GM12878 (cell line): ENCODE data around the gene BCL2L13. TPM values are rescaled to one million over a fixed set of nuclear protein-coding genes. Genes with fewer than 3 reads are reported as not detected.

Source experiments
- ATAC-seq: fragments of 200-7000 bp; cut with Tn5 transposase; 3 replicates; pipeline ENCODE4 v1.9.1; 2020; ENCODE audit warnings: mild to moderate bottlenecking, moderate library complexity
- BruUV-seq: library from RNA; stranded (reverse); fragments of 400-500 nt; replicated peaks from 2 replicates; lab custom pipeline; 2021; lab: Mats Ljungman, UMichigan
- CTCF ChIA-PET: fragments of 300-600 bp; sonication (Branson Sonifier 250); formaldehyde crosslinking; extraction: SDS; loops from one replicate; lab custom pipeline; 2021; ENCODE audit warnings: inconsistent platforms; lab: Yijun Ruan, JAX
- POLR2A ChIA-PET: fragments of 350-600 bp; formaldehyde crosslinking; extraction: SDS; loops from one replicate; lab custom pipeline; 2021; ENCODE audit warnings: inconsistent platforms; lab: Charles Lee
- RAD21 ChIA-PET: fragments of 300-600 bp; sonication (Branson Sonifier 250); formaldehyde crosslinking; loops from one replicate; lab custom pipeline; 2023; ENCODE audit warnings: antibody characterized with exemption; ENCODE audit not compliant: unreplicated experiment; lab: Charles Lee
- SMC1A ChIA-PET: fragments of 300-600 bp; sonication (Branson Sonifier 250); formaldehyde crosslinking; loops from one replicate; lab custom pipeline; 2023; ENCODE audit not compliant: unreplicated experiment, uncharacterized antibody; lab: Charles Lee
- DNase-seq: peaks from one replicate; pipeline ENCODE4 v3.0.0-alpha.2; 2011; ENCODE audit warnings: low read depth, low spot score
- FAIRE-seq: peaks from 3 replicates; lab custom pipeline; 2011; peaks lifted over from hg19 to GRCh38; lab: Jason Lieb, UNC
- H2AFZ ChIP-seq: 2 replicates; pipeline ENCODE4 v1.6.0; 2011; ENCODE audit warnings: low read depth, low read length, control low read depth; ENCODE audit not compliant: control insufficient read depth
- H3K27ac ChIP-seq: 2 replicates; pipeline ENCODE4 v1.5.1; 2011; ENCODE audit warnings: control low read depth; ENCODE audit not compliant: control insufficient read depth, insufficient read depth
- H3K27me3 ChIP-seq, 2 experiments: replicated peaks in 1 of 2; 2 replicates each; pipeline versions ENCODE4 v1.6.0 to v1.6.1; 2011; ENCODE audit warnings: low read length in 1 of 2; ENCODE audit not compliant: control insufficient read depth in 2 of 2, insufficient read depth in 2 of 2
- H3K36me3 ChIP-seq, 2 experiments: 2 replicates each; pipeline ENCODE4 v1.5.1; 2011; ENCODE audit warnings: low read length in 1 of 2; ENCODE audit not compliant: control insufficient read depth in 2 of 2, insufficient read depth in 2 of 2
- H3K4me1 ChIP-seq: 2 replicates; pipeline ENCODE4 v1.6.1; 2011; ENCODE audit warnings: mild to moderate bottlenecking, low read length, moderate library complexity, mixed read lengths; ENCODE audit not compliant: control insufficient read depth, insufficient read depth
- H3K4me2 ChIP-seq: 2 replicates; pipeline ENCODE4 v1.6.0; 2011; ENCODE audit warnings: control low read depth; ENCODE audit not compliant: control insufficient read depth, insufficient read depth
- H3K4me3 ChIP-seq: fragments of 200-600 bp; sonication (generic); 2 replicates; pipeline ENCODE4 v1.5.1; 2016
- H3K79me2 ChIP-seq: 2 replicates; pipeline ENCODE4 v1.6.0; 2011; ENCODE audit warnings: low read length; ENCODE audit not compliant: control insufficient read depth, insufficient read depth
- H3K9ac ChIP-seq: 2 replicates; pipeline ENCODE4 v1.8.0; 2011; ENCODE audit warnings: low read length, control low read depth, mixed read lengths; ENCODE audit not compliant: control insufficient read depth, insufficient read depth
- H3K9me3 ChIP-seq: replicated peaks from 3 replicates; pipeline ENCODE4 v1.5.1; 2011; ENCODE audit warnings: mild to moderate bottlenecking, low read length; ENCODE audit not compliant: control insufficient read depth, insufficient read depth
- H4K20me1 ChIP-seq: 2 replicates; pipeline ENCODE4 v1.6.0; 2011; ENCODE audit not compliant: control insufficient read depth, insufficient read depth
- CBX5 ChIP-seq: sonication (generic); IDR thresholded peaks from 2 replicates; pipeline ENCODE4 v1.6.1; 2016; ENCODE audit warnings: low read depth, moderate library complexity, mild to moderate bottlenecking, inconsistent platforms
- CHD2 ChIP-seq: IDR thresholded peaks from 2 replicates; pipeline ENCODE4 v1.6.1; 2011; ENCODE audit warnings: low read depth, low read length, improper control_type of control experiment, borderline replicate concordance
- GABPA ChIP-seq: IDR thresholded peaks from 2 replicates; pipeline ENCODE4 v1.6.1; 2014; ENCODE audit warnings: antibody characterized with exemption, low read depth, mild to moderate bottlenecking, inconsistent platforms
- HCFC1 ChIP-seq: fragments of 150-350 bp; IDR thresholded peaks from 2 replicates; pipeline ENCODE4 v1.6.1; 2014; ENCODE audit warnings: low read length
- KLF5 ChIP-seq: fragments of 450-650 bp; IDR thresholded peaks from 2 replicates; pipeline ENCODE4 v1.6.1; 2014; ENCODE audit warnings: mild to moderate bottlenecking; ENCODE audit not compliant: partially characterized antibody
- MEF2B ChIP-seq: fragments of 450-650 bp; IDR thresholded peaks from 2 replicates; pipeline ENCODE4 v1.6.1; 2018; ENCODE audit warnings: mild to moderate bottlenecking, moderate library complexity; ENCODE audit not compliant: partially characterized antibody, poor library complexity, severe bottlenecking
- MLLT1 ChIP-seq: fragments of 450-650 bp; IDR thresholded peaks from 2 replicates; pipeline ENCODE4 v1.6.1; 2016; ENCODE audit warnings: mild to moderate bottlenecking
- POLR2AphosphoS5 ChIP-seq: IDR thresholded peaks from 2 replicates; pipeline ENCODE4 v1.6.1; 2011; ENCODE audit warnings: mild to moderate bottlenecking, low read length, inconsistent platforms
- RELB ChIP-seq: fragments of 450-650 bp; IDR thresholded peaks from 2 replicates; pipeline ENCODE4 v1.6.1; 2017; ENCODE audit warnings: low read depth, mild to moderate bottlenecking, moderate library complexity
- STAT3 ChIP-seq: IDR thresholded peaks from 2 replicates; pipeline ENCODE4 v1.6.1; 2011; ENCODE audit warnings: low read depth, low read length, improper control_type of control experiment
- TARDBP ChIP-seq: IDR thresholded peaks from 2 replicates; pipeline ENCODE4 v1.6.1; 2016; ENCODE audit warnings: borderline replicate concordance
- TCF3 ChIP-seq: IDR thresholded peaks from 2 replicates; pipeline ENCODE4 v1.6.1; 2012; ENCODE audit warnings: low read depth, mild to moderate bottlenecking, low read length, borderline replicate concordance; ENCODE audit not compliant: insufficient read depth
- ZNF592 ChIP-seq: fragments of 450-650 bp; IDR thresholded peaks from 2 replicates; pipeline ENCODE4 v1.6.1; 2017; ENCODE audit warnings: mild to moderate bottlenecking, moderate library complexity
- ZSCAN29 ChIP-seq: fragments of 450-650 bp; IDR thresholded peaks from 2 replicates; pipeline ENCODE4 v1.6.1; 2017; ENCODE audit warnings: mild to moderate bottlenecking, moderate library complexity
- WGBS: methylation state at CpG from one replicate; pipeline ENCODE4 v1.1.6; 2016; ENCODE audit warnings: low lambda C conversion rate; ENCODE audit not compliant: insufficient replicate concordance, insufficient coverage; ENCODE audit errors: missing lambda C conversion rate; 5-methylcytosine and 5-hydroxymethylcytosine counted together
- in situ Hi-C: fragments of 300-500 bp; cut with MboI; formaldehyde crosslinking; loops from 9 replicates; pipeline ENCODE4 v1.14.3; 2018; ENCODE audit warnings: mixed read lengths
- intact Hi-C: fragments of 100-400 bp; cut with micrococcal nuclease; formaldehyde crosslinking; loops from one replicate; pipeline ENCODE4 v1.14.2; 2022; ENCODE audit not compliant: unreplicated experiment
- polyA plus RNA-seq, 11 experiments: library from polyadenylated mRNA; depleted of rRNA in 4 of 11; unstranded in 6 of 11; stranded (reverse) in 5 of 11; fragments of >200 nt; fragmentation: Nextera tagmentation in 4 of 11; fragmentation: Illumina TruSeq in 1 of 11; extraction: Ambion mirVana in 4 of 11; extraction: Trizol in 1 of 11; gene quantifications; 1 replicate in 1 of 11; 2 replicates in 10 of 11; pipeline versions ENCODE4 v1.2.1 to v1.2.3, GENCODE V29; 2011 to 2016; ENCODE audit warnings: inconsistent platforms in 2 of 11, missing spikeins in 2 of 11, low read depth in 1 of 11
- total RNA-seq, 4 experiments: library from RNA; depleted of rRNA in 3 of 4; stranded (reverse); fragments of >200 nt in 3 of 4; fragmentation: Illumina TruSeq in 1 of 4; extraction: Trizol in 1 of 4; gene quantifications; 2 replicates each; pipeline versions ENCODE4 v1.2.1 to v1.2.3, GENCODE V29; 2013 to 2021

The BCL2L13 gene
- total and polyA plus RNA-seq, 10 of the 15 experiments (the other 5 are each of a cell fraction or from before 2014, with no cell fraction given): 18.6 to 30.6 (median 28.2) TPM

- SMC1A ChIA-PET: no interaction called here
- TF ChIP-seq POLR2AphosphoS5 (no peak), CHD2 (no peak), KLF5 (no peak), ZNF592 (no peak), ZSCAN29 (no peak), HCFC1 (no peak), STAT3 (no peak), CBX5 (no peak), TCF3 (no peak), MEF2B (no peak), TARDBP (no peak), RELB (no peak), GABPA (no peak), MLLT1 (no peak)
These were observed 5.2 kb upstream of the BCL2L13 start for GRCh38 chr22:17633217-17633997.

More at GRCh38 chr22:17633217-17633997, 5.2 kb upstream of the BCL2L13 start:
- in situ Hi-C loops: loop anchor here (25.0 kb wide), 1 partner anchor 1804 kb away; the partner anchor contains the start of genes C22orf39, HIRA and MRPL40
- ChIA-PET CTCF (no interaction called here), RAD21 (no interaction called here), POLR2A (no interaction called here)
- Histone ChIP-seq H3K36me3 (no peaks in the 10 kb centered on the region), H3K79me2 (peaks cover 2% of the 10 kb centered on the region), H3K9ac (no peak overlapping the region), H3K4me2 (no peak overlapping the region), H3K27ac (no peak overlapping the region), H3K4me1 (peaks cover 5% of the 10 kb centered on the region), H3K27me3 (no peaks in the 10 kb centered on the region), H4K20me1 (no peaks in the 10 kb centered on the region), H3K4me3 (no peak overlapping the region), H3K9me3 (no peaks in the 10 kb centered on the region), H2AFZ (no peak overlapping the region)
- no TSS peak for BruUV-seq
- WGBS: 73% methylated on average over 4 of the region's 4 CpGs
- intact Hi-C loops: loop anchor here (10.0 kb wide), 1 partner anchor 71 kb away; no protein-coding TSS in a partner anchor
- ATAC-seq: no peak
- no peak for FAIRE-seq
- no peak for DNase-seq
